HG03064 (cell line): ENCODE data around the gene CCS.
"Not testable (repeated sequence)": the region's sequence is repeated elsewhere in the genome, so short reads cannot be mapped to it uniquely, and the experiment has no call there.

Experiments
- ATAC-seq: cut with Tn5 transposase; IDR thresholded peaks from one replicate; pipeline ENCODE4 v1.9.1; 2021; ENCODE audit warnings: low read depth; ENCODE audit not compliant: unreplicated experiment

CCS gene

GRCh38 chr11:66619080-66619554 is 26.1 kb downstream of the CCS start:
- ATAC-seq, result no peak

GRCh38 chr11:66624450-66624849 is 31.5 kb downstream of the CCS start:
- ATAC-seq, result no peak

GRCh38 chr11:66625041-66625751 is 32.2 kb downstream of the CCS start:
- ATAC-seq, result no peak

- ATAC-seq, result no peak
These were observed 32.8 kb downstream of the CCS start for GRCh38 chr11:66625752-66626149.

- no peak for ATAC-seq
These were observed 33.4 kb downstream of the CCS start for GRCh38 chr11:66626382-66626781.

- ATAC-seq, result no peak
These were observed 33.9 kb downstream of the CCS start for GRCh38 chr11:66626926-66627325.

- ATAC-seq, result no peak
These were observed 35.1 kb downstream of the CCS start for GRCh38 chr11:66628061-66628603.

- no peak for ATAC-seq
These were observed 36.4 kb downstream of the CCS start for GRCh38 chr11:66629356-66629755.

- ATAC-seq, result no peak
These were observed 38.9 kb downstream of the CCS start for GRCh38 chr11:66631883-66632282.

GRCh38 chr11:66632952-66633351 is 40.0 kb downstream of the CCS start:
- ATAC-seq, result no peak

GRCh38 chr11:66636411-66636810 is 43.4 kb downstream of the CCS start:
- no peak for ATAC-seq

GRCh38 chr11:66637557-66638176 is 44.7 kb downstream of the CCS start:
- no peak for ATAC-seq

GRCh38 chr11:66638177-66639065 is 45.4 kb downstream of the CCS start, which contains the start of gene RBM4:
Gene RBM4, plus strand, starts transcription at chr11:66638703. Its CDS starts 1,009 bp downstream, at chr11:66639712.
- ATAC-seq, result peak; percentile 89

GRCh38 chr11:66639066-66639813 is 46.3 kb downstream of the CCS start:
- no peak for ATAC-seq

GRCh38 chr11:66639814-66640340 is 46.9 kb downstream of the CCS start:
- not testable (repeated sequence) for ATAC-seq

- no peak for ATAC-seq
These were observed 48.8 kb downstream of the CCS start for GRCh38 chr11:66641834-66642233.

- no peak for ATAC-seq
These were observed 50.9 kb downstream of the CCS start for GRCh38 chr11:66643745-66644437.

- ATAC-seq, result no peak
These were observed 53.8 kb downstream of the CCS start for GRCh38 chr11:66646828-66647227.

- no peak for ATAC-seq
These were observed 56.9 kb downstream of the CCS start for GRCh38 chr11:66649903-66650302.
